Gastroesophageal sphincter (tissue), 4 donors: ENCODE results near the gene FLYWCH1. TPM values are rescaled to one million over a fixed set of nuclear protein-coding genes. Genes with fewer than 3 reads are reported as not detected.
"Not testable (repeated sequence)": the region's sequence is repeated elsewhere in the genome, so short reads cannot be mapped to it uniquely, and the experiment has no call there.

Source experiments
- ATAC-seq: fragments of 150-250 bp; one replicate; pipeline ENCODE4 v1.9.1; 2016; ENCODE audit warnings: mild to moderate bottlenecking, moderate library complexity
- H3K27ac ChIP-seq, 4 donors: fragments of 200-600 bp; sonication (generic) in 3 of 4; 1 replicate in 3 of 4; 2 replicates in 1 of 4; pipeline ENCODE4 v1.5.1; 2016 to 2019
- H3K27me3 ChIP-seq: fragments of 200-600 bp; sonication (generic); one replicate; pipeline ENCODE4 v1.5.1; 2019
- H3K36me3 ChIP-seq, 2 donors: fragments of 200-600 bp; sonication (generic); one replicate each; pipeline ENCODE4 v1.5.1; 2019; ENCODE audit warnings: control low read depth in 1 of 2
- H3K4me1 ChIP-seq, 3 donors: fragments of 200-600 bp; sonication (generic); 1 replicate in 2 of 3; 2 replicates in 1 of 3; pipeline ENCODE4 v1.5.1; 2016 to 2019; ENCODE audit warnings: control low read depth in 2 of 3
- H3K4me3 ChIP-seq, 2 donors: fragments of 200-600 bp; sonication (generic); one replicate each; pipeline ENCODE4 v1.5.1; 2019; ENCODE audit warnings: mild to moderate bottlenecking in 1 of 2, moderate library complexity in 1 of 2
- H3K9me3 ChIP-seq, 3 donors: fragments of 200-600 bp; sonication (generic); one replicate each; pipeline ENCODE4 v1.5.1; 2017 to 2019; ENCODE audit warnings: control low read depth in 2 of 3
- CTCF ChIP-seq, 4 experiments: fragments of 200-600 bp in 2 of 4; fragments of 450-650 bp in 2 of 4; sonication (generic) in 1 of 4; IDR thresholded peaks; one replicate each; pipeline ENCODE4 v1.5.1; 2017 to 2019; ENCODE audit warnings: antibody characterized with exemption in 4 of 4, mild to moderate bottlenecking in 2 of 4, moderate library complexity in 2 of 4
- EP300 ChIP-seq: sonication (generic); formaldehyde crosslinking; IDR thresholded peaks from one replicate; pipeline ENCODE4 v1.6.1; 2017; ENCODE audit warnings: antibody characterized with exemption, mild to moderate bottlenecking
- POLR2A ChIP-seq, 2 donors: fragments of 450-650 bp; IDR thresholded peaks; one replicate each; pipeline ENCODE4 v1.6.1; 2017; ENCODE audit warnings: antibody characterized with exemption in 2 of 2, mild to moderate bottlenecking in 2 of 2, moderate library complexity in 1 of 2
- POLR2AphosphoS5 ChIP-seq: sonication (generic); formaldehyde crosslinking; IDR thresholded peaks from one replicate; pipeline ENCODE4 v1.6.1; 2017; ENCODE audit warnings: antibody characterized with exemption
- WGBS, 2 donors: methylation state at CpG; one replicate each; pipeline ENCODE4 v1.1.5; 2018; ENCODE audit warnings: low coverage in 1 of 2; 5-methylcytosine and 5-hydroxymethylcytosine counted together
- total RNA-seq, 4 donors: library from RNA; depleted of rRNA; stranded (reverse); fragments of >200 nt; gene quantifications; one replicate each; pipeline ENCODE4 v1.1.0, GENCODE V29; 2016

FLYWCH1 gene
- total RNA-seq, 4 donors from 2014 or later: 34.5 to 66.5 (median 51.2) TPM

GRCh38 chr16:2939968-2940367 is 28.2 kb downstream of the FLYWCH1 start:
- H3K4me3 ChIP-seq: no peak overlapping the region
- 80 to 86% methylated on average over 2 of the region's 2 CpGs for WGBS, 2 donors
- no peaks in the 10 kb centered on the region for H3K4me1 ChIP-seq
- no peak for ATAC-seq
- no peak overlapping the region for H3K27ac ChIP-seq
- H3K36me3 ChIP-seq: peaks cover 0 to 98% of the 10 kb centered on the region in 2 donors
- TF ChIP-seq POLR2A (IDR thresholded peaks at IDR 0.05): no peak
- H3K9me3 ChIP-seq: no peaks in the 10 kb centered on the region
- H3K27me3 ChIP-seq: no peaks in the 10 kb centered on the region

- WGBS, 2 donors: 63 to 80% methylated on average over 1 to 4 of the region's 4 CpGs
- ATAC-seq: no peak
- H3K4me3 ChIP-seq: no peak overlapping the region
- H3K4me1 ChIP-seq: no peaks in the 10 kb centered on the region
- H3K9me3 ChIP-seq: no peaks in the 10 kb centered on the region
- H3K36me3 ChIP-seq: peaks cover 0 to 80% of the 10 kb centered on the region in 2 donors
- no peak overlapping the region for H3K27ac ChIP-seq
- TF ChIP-seq CTCF (IDR thresholded peaks at IDR 0.05) (no peak), POLR2AphosphoS5 (no peak), POLR2A (IDR thresholded peaks at IDR 0.05) (no peak), EP300 (no peak)
- no peaks in the 10 kb centered on the region for H3K27me3 ChIP-seq
Observed at GRCh38 chr16:2942045-2942444, 30.3 kb downstream of the FLYWCH1 start.

- H3K9me3 ChIP-seq, H3K4me3 ChIP-seq, ATAC-seq, H3K27ac ChIP-seq, H3K27me3 ChIP-seq, H3K4me1 ChIP-seq: not testable (repeated sequence)
- 80 to 86% methylated on average over 10 of the region's 12 CpGs for WGBS, 2 donors
- H3K36me3 ChIP-seq: peaks cover 0 to 69% of the 10 kb centered on the region in 2 donors
Observed at GRCh38 chr16:2943716-2944115, 32.0 kb downstream of the FLYWCH1 start.

- no peaks in the 10 kb centered on the region for H3K27me3 ChIP-seq
- no peak for TF ChIP-seq POLR2AphosphoS5
- no peak for TF ChIP-seq POLR2A (IDR thresholded peaks at IDR 0.05)
- TF ChIP-seq EP300: no peak
- TF ChIP-seq CTCF (IDR thresholded peaks at IDR 0.05): no peak
- H3K27ac ChIP-seq: no peak overlapping the region
- no peak overlapping the region for H3K4me3 ChIP-seq
- H3K36me3 ChIP-seq: peaks cover 0 to 58% of the 10 kb centered on the region in 2 donors
- 96 to 100% methylated on average over 1 to 4 of the region's 4 CpGs for WGBS, 2 donors
- no peak for ATAC-seq
- H3K9me3 ChIP-seq: no peaks in the 10 kb centered on the region
- no peaks in the 10 kb centered on the region for H3K4me1 ChIP-seq
Observed at GRCh38 chr16:2946649-2947048, 34.9 kb downstream of the FLYWCH1 start.

GRCh38 chr16:2948807-2949704 is 37.3 kb downstream of the FLYWCH1 start:
- Histone ChIP-seq H3K27ac (no peak overlapping the region), H3K27me3 (peaks cover under 1% of the 10 kb centered on the region), H3K9me3 (no peaks in the 10 kb centered on the region), H3K36me3 (peaks cover 0 to 36% of the 10 kb centered on the region in 2 donors), H3K4me3 (no peak overlapping the region), H3K4me1 (no peaks in the 10 kb centered on the region)
- TF ChIP-seq CTCF (IDR thresholded peaks at IDR 0.05): no peak
- no peak for TF ChIP-seq POLR2A (IDR thresholded peaks at IDR 0.05)
- TF ChIP-seq POLR2AphosphoS5: no peak
- no peak for TF ChIP-seq EP300
- whole genome bisulfite sequencing, 2 donors: 74 to 81% methylated on average over 5 to 6 of the region's 36 CpGs
- no peak for ATAC-seq
